ENCODE measurements around the gene VPS13A.
A peak's percentile ranks its signal among the peaks of the same experiment; 100 is the strongest.
"Not testable (repeated sequence)": the region's sequence is repeated elsewhere in the genome, so short reads cannot be mapped to it uniquely, and the experiment has no call there.

The VPS13A gene

DNA sequence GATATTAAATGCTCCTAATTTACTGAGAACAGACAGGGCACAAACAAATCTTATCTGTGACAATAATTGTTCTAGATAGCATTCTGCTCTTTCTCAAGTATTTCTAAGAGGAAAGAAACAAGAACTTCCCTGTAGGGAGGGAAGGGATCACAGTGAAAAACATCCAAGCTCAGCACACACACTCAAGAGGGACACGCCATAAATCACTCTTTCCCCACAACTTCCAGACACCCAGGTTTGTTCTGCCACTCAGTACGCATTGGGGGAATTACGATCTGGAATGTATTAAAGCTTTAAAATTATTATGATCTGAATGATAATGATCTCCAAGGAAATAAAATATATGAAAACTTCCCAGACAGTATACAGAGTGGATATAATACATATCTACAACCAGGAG lies 249.4 kb downstream of the VPS13A start:
- DNase-seq = no peak

DNA sequence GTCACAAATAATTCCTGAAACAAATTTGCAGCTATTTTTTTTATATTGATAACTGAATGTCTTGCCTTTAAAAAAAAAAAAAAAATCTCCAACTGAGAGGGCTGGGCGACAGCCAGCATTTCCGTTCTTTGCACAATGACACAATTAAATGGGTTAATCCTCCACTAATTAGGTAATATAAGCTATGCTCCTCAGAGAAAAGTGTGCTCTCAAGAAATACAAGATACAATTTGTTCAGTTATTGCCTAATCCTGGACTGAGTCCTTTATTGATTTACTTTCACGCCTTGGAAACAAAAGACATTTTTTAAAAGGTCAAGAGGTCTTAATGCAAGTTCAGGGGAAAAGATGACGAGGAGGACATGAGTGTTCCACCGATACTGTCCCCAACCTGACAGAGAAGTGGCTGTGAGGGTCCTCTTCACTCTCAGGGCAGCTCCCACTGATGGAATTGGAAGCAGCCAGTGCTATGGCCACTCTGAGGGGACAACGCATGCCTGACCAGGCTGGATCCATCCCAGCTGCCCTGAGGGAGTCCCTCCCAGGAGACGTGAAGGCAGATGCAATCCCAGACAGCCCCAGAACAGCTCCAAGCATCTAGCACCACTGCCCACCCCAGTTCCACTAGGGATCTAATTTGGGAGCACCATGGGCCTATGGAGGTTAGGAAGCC lies 250.1 kb downstream of the VPS13A start:
- DNase-seq = no peak

DNA sequence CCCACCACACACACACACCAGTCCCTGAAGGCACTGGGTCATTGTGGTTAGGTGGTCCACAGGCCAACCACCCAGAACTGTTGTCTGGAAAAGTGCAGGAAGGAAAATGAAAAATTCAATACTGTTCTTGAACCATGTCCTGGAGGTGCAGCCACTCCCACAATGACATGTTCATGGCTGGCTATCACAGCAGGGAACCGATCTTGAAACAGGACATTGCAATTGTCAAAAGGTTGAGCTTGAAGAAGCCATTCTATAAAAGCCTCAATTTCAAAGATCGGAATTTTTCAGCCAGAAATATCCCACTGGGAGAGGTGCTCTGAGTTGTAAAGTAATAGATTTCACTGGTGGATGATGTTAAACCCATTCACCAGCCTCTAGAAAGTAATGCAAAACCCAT lies 252.6 kb downstream of the VPS13A start:
- DNase-seq = no peak

DNA sequence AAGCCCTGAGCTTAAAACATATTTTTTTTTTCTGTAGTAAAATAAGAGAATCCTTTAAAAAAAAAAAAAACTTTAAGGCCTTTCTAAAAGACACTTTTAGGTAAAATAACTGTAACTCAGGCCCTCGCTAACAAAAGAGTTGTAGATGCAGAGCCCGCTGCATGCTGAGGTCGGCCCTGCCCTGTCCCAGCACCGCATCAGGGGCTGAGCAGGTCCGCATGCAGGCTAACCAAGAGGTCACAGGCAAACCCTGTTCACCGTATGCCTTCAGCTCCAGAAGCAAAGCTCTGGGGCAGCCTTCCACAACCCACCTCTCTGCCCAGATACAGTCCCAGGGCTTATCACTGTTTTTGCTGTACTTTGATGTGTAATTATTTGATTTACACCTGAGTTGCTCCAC lies 254.7 kb downstream of the VPS13A start:
- DNase-seq = no peak

DNA sequence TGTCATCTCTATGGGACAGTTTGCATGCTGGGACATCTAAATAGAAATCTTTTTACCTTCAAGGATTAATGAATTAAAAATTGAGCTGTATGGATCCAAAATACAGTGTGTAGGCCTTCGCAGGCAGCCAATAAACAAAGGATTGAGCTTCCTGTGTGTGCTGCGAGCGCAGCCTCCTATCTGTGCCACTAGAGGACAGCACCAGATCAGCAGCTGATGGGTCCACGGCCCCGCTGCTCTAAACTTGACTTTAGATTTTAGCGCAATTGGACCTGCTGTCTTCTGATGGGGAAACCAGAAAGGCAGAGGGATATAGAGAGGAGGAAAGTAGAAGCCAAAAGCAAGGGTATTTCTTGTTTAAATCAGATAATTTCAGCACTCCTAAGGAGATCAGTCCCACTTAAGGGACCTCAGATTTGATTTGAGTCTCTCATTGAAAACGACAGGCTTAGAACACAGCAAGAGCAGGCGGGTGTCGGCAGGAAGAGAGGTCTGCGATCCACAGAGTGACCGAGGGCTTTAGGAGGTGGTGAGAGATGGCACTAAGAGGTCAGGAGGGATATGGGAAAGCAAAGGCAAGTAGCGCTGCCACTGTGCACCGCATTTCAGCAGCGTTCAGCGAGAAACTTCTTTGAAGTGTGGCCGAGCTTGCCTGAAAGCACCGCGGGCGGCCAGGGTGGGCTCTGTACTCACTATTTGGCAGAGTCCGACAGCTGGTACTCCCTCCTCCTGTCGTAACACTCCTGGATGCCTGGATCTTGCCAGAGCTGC lies 256.5 kb downstream of the VPS13A start:
- DNase-seq = peak; percentile 50

DNA sequence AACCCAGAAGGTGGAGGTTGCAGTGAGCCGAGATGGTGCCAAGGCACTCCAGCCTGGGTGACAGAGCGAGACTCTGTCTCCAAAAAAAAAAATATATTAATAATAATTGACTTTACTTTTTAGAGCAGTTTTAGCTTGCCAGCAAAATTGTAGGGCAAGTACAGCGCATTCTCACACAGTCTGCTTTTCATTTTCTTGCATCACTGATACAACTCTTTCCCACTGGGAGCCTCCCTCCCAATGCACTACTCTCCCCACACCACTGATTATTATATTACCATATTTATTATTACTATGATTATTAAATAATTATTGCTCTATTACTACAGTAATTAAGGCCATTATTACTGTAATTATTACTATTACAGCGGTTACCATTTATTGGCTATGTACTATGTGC lies 257.9 kb downstream of the VPS13A start:
- DNase-seq = no peak

DNA sequence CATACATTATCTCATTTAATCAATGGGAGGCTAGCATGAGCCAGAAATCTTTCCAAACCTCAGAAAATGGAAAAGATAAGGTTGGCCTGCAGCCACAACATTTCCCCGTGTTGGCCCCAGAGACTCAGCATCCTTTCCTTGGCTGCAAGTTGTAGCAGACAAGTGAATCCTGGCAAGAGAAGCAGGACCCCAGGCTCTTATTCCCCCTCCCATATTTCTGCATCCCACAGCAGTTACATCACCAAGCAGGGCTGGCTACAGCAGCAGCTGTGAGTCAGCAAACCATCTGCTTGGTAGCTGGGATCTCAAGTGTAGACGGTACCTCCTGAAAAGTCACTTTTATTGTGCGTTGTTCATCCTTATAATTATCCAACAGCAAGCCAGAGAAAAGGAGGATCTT lies 258.4 kb downstream of the VPS13A start:
- DNase-seq = no peak

DNA sequence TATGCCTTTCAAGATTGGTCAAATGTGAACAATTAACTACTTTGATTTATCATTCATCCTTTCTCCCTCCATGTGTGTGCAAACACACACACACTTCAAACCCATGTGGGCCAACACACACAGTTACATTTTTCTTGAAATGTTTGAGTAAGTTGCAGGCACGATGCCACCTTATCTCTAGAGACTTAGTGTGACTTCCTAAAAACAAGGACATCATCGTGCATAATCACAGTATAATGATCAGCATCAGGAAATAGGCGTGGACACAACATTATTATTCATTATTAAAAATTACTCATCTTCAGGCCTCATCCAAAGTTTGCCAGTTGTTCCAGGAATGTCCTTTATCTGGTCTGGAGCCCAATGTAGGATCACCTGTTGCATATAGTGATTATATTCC lies 261.3 kb downstream of the VPS13A start:
- no peak for DNase-seq

DNA sequence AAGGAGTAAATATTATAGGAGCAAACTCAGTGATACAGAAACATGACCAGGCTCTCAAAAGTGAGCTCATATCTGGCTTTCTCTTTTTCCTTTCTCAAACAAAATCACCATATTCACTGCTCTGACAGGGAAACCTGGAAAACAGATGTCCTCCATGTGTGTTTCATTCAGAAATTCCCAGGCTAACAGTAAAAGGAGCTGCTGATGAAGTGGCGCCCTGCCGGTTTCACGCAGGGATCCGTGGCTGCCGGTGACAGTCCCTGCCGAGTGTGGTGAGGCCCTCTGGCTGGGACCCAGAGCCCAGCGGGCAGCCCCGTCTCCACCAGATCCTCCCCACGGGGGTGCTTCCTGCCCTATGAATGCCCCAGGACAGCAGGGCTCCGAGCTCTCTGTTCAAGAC lies 262.7 kb downstream of the VPS13A start:
- DNase-seq = peak; percentile 58

DNA sequence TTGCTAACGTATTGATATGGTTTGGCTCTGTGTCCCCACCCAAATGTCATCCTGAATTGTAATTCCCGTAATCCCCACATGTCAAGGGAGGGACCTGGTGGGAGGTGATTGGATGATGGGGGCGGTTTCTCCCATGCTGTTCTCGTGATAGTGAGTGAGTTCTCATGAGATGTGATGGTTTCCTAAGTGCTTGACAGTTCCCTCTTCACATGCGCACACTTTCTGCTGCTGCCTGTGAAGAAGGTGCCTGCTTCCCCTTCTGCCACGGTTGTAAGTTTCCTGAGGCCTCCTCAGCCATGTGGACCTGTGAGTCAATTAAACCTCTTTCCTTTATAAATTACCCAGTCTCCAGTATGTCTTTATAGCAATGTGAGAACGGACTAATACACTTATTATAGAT lies 263.8 kb downstream of the VPS13A start:
- not testable (repeated sequence) for DNase-seq

DNA sequence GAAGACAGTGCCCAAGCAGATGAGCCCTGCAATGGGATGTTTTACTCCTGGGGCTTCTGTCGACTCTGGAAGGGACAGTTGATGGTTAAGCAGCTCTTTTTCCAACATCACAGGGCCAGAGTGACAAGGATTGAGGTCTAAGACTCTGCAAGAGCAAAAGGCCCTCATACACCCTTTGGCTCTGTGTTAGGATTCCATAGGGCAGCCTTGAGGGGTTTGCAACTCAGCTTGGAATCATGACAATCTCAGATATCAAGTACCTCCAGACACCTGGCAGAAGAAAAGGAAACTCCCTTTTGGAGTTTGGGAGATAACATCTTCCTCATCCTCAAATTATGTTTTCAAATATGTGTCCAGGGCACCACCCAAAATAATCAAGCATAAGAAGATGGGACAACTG lies 265.1 kb downstream of the VPS13A start:
- DNase-seq = no peak

DNA sequence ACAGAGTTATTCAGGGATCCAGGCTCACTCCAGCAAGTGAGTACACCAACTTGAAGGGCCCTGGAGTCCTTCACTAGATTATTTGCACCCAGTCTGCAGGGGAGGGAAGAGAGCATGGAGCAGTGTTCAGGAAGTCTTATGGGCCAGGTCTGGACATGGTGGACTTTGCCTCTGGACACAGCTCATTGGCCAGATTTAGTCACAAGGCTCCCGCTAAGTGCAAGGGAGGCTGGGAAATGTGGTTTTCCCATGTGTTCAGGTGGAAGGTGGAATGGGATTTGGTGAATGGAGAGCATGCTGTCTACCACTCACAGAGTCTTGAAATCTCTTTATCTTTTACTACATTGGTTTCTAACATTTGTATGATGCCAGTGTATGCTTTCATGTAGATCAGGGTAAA lies 270.3 kb downstream of the VPS13A start:
- no peak for DNase-seq

DNA sequence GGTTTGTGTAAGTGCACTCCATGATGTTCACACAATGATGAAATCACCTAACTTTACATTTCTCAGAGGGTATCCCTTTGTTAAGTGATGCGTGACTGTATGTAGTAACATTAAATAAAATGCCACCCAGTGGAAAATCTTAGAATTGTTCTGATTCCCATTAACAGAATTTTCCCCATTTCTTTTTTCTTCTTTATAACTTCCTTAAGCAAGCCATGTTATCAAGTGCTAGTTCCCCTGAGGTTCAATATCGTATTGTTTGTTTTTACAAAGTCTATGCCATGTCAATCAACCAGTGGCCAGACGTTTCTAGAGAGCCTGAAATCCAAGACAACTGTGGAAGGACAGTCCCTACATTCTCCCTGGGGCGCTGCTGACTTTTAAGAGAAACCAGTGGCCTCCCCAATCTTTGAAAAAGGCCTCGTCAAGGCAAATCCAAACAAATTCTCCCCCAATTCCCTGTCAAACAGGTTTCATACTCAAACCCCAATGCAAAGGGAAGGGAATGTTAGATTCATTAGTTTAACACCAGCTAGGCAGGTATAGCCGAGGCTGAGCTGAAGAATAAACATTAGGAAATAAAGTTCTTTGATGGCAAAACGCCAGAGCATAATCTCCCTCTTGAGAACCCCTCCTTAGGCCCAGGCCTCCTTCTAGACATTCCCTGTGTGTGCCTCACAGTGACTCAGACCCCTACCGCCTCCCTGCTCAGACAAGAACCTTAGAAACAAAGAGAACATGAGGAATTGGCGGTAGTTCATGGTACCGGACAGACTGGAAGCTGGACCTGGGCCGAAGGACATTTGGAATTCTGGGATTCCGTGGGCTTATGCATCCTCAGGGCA lies 272.1 kb downstream of the VPS13A start:
- DNase-seq = no peak

DNA sequence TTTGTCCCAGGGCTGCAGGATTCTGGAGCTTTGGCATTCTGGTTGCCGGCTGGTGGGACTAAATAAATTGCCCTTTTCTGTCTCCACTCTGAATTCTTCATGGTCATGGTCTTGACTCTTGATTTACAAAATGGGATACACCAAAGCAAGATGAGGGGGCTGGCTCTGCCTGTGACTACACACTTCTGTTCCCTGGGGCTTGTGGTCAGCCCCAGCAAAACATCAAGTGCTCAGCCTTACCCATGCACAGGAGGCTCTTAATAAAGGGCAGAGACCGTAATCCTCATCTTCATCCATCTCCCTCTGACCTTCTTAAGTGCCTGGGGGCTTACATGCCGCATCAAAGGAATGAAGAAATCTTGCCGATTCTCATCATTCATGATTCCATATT lies 272.7 kb downstream of the VPS13A start:
- no peak for DNase-seq

DNA sequence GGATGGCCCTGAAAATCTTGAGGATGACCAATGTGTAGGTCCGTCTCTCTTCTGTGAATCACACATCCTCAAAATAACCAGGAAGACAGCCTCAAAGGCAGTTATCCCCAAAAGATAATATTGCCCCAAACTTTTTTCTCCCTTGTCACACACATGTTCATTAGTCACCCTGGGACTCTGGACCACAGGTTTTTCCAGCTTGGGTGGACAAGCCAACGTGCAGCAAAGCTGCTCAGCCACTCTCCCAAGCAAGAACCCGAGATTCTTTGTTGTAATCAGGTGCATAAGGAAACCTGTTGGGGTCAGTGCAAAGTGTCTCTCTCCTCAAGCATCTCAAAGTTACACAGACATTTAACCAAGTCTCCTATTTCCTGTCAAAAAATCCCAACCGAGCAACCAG lies 274.2 kb downstream of the VPS13A start:
- no peak for DNase-seq

DNA sequence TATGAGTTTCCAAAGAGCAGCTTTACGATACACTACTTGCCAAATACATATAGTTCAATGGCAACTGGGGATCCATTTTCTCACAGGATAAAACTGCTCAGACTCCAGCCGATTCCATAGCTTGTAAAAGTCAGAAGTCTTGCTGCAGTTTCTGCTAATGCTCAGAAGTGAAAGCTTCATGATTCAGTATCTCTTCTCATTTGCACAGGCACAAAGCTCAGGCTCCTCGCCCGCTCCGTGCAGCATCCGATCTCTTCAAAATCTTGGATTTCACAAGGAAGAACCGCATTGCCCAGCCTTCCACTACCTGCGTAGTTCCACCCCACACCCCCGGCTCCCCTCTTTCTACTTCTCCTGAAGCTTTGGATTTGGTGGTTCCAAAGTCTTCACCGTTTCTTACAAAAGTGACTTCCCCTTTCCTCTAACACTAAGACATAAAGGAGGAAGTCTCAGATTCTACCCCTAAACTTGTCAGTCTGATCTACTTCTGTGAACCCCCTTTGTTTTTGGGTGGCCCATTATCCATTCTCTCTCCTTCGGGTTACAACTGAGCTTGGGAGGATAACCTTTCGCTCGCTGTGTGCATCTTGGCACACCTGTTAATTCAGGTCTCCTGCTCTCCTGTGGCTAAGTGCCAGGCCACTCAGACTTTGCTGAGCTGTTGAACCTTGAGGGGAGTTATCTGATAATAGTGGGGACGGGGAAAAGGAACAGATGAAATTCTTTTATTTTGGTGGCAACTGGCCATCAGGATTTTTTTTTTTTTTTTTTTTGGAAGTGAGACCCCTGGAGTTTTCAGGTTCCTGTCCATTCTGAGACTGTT lies 276.7 kb downstream of the VPS13A start:
- DNase-seq = no peak

DNA sequence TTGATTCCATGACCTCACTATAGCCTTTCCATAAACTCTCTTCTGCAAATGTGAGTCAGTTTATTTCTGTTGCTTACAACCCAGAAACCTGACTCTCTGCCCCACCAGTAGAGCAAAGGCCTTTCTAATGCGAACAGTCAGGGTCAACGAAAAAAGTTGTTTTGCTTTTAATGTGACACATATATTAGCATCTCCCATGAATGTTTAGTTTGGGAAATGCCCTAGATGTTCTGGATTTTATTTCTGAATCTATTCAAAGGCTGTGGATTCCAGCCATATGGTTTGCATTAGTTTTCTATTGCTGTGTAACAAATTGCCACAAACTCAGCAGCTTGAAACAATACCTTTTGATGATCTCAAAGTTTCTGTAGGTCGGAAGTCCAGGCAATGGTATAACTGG lies 277.3 kb downstream of the VPS13A start:
- DNase-seq = no peak

DNA sequence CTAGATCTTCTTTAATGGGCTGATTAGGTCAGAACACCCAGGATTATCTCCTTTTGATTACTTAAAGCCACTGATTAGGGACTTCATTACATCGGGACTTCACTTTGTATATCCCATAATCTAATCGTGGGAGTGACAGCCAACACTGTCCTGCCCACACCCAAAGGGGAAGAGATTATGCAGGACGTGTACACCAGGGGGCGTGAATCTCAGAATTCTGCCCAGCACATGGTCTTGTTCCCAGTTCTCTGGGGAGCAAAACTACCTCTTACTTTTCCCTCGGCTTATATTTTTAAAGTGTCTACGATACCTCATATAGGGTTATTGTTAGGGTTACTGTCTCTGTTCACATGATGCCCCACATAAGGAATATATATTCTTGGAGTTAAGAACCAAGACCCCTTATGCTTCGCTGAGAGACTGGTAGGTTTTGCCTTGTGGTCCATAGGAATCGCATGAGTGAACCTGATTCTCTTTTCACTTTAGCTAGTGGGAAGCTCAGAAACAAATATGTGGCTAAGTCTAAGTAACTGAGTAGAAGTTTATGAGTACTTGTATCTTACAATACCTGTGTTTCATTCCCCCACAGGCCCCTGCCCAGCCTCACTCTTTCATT lies 278.1 kb downstream of the VPS13A start:
- DNase-seq = no peak

DNA sequence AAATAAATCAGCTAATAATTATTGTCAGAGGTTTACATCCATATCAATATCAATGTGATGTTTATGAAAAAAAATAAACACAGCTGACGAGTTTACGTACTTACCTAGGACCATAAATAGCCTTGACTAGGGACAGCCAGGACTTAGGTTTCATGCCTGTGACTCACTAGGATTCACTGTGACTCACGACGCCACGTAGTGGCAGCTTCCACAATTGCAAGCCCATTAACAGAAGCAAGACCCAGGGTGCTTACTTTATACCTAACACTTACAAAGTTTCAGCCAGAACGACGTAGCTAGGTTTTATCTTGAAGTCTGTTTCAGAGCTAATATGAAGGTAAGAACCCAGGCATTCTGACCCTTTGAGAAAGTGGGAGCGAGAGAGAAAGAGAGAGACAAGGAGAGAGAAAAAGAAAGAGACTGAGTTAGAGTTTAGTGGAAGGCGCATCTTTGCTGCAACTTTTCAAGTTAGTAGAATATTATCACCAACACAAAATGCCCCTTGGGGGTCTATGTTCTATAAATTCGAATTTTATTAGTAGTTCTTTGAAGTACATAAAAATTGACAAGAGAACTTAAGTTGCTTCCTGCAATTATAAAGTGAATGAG lies 279.6 kb downstream of the VPS13A start:
- peak; percentile 25 for DNase-seq

DNA sequence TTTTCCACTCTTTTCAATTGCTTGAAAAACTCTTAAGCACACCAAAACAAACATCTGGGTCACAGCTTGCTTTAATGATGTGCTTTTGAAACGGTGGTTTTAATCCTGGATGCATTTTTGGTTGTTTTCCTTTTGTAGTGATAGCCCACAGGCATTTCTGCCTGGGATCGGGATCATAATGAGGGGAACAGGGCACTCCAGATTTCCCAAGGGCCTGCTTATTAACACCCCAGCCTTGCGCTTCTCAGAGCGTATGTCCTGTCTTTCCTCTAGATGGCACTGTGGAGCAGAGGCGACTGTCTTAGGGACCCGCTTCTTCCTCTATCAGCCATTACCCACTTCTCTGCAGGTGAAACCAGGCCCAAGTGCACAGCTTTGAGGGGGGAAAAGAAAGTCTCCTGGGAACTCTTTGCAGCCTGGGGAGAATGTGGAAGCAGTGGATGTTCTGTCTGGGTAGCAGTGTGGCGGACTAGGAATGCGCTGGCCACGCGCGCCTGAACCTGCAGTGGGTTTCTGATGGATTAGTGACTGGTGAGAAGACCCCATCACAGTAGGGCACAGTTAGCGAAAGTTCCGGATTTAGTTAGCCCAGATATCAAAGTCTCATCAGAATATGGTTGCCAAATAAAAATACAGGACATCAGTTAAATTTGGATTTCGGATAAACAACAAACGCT lies 280.7 kb downstream of the VPS13A start:
- DNase-seq = peak; percentile 63

DNA sequence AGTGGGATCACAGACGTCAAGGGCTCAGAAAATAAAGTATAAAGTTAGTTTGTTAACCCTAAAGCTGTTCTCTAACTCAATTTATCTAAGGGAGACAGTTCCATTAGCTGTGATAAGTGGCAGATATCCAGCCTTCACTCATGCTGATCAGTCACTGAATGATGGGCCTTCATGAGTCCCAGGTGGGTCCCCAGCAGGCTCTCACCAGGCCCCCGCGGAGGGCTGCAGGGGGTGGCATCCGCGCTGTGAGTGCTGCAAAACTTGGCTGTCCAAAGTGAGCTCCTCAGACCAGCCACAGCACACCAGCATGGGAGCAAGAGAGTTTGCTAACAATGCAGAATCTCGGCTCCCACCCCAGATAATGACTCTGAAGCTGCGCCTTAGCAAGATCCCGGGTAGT lies 283.6 kb downstream of the VPS13A start:
- no peak for DNase-seq
